ENCODE measurements around the gene DTX2. TPM values are rescaled to one million over a fixed set of nuclear protein-coding genes. Genes with fewer than 3 reads are reported as not detected.
"Not testable (repeated sequence)": the region's sequence is repeated elsewhere in the genome, so short reads cannot be mapped to it uniquely, and the experiment has no call there.

Gene DTX2
- total RNA-seq, 1 experiment from 2014 or later: 27.0 TPM

- POLR2A ChIA-PET (ENCODE audit: unreplicated experiment): no interaction called here
- TF ChIP-seq, protein P1, sequence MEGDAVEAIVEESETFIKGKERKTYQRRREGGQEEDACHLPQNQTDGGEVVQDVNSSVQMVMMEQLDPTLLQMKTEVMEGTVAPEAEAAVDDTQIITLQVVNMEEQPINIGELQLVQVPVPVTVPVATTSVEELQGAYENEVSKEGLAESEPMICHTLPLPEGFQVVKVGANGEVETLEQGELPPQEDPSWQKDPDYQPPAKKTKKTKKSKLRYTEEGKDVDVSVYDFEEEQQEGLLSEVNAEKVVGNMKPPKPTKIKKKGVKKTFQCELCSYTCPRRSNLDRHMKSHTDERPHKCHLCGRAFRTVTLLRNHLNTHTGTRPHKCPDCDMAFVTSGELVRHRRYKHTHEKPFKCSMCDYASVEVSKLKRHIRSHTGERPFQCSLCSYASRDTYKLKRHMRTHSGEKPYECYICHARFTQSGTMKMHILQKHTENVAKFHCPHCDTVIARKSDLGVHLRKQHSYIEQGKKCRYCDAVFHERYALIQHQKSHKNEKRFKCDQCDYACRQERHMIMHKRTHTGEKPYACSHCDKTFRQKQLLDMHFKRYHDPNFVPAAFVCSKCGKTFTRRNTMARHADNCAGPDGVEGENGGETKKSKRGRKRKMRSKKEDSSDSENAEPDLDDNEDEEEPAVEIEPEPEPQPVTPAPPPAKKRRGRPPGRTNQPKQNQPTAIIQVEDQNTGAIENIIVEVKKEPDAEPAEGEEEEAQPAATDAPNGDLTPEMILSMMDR (conservative IDR thresholded peaks at IDR 0.05; ENCODE audit: low read depth, low read length): no peak
- no peak for TF ChIP-seq EZH2phosphoT487 (IDR thresholded peaks at IDR 0.05; ENCODE audit: borderline replicate concordance, low read length)
- H3K36me3 ChIP-seq (ENCODE audit: low read depth, low read length): no peaks in the 10 kb centered on the region
- no peaks in the 10 kb centered on the region for H3K9me2 ChIP-seq (replicated peaks; ENCODE audit: low read length)
- intact Hi-C loops (cut with micrococcal nuclease): no loop called here
- no peaks in the 10 kb centered on the region for H3K27me3 ChIP-seq (ENCODE audit: low read length)
- H2AFZ ChIP-seq (ENCODE audit: low read length): no peak overlapping the region
- ATAC-seq (no peak), DNase-seq (no peak)
- CTCF ChIA-PET: no interaction called here
- H3K27ac ChIP-seq (ENCODE audit: low read length): no peak overlapping the region
- H4K20me1 ChIP-seq (ENCODE audit: low read length): no peaks in the 10 kb centered on the region
- BruUV-seq (replicated peaks): TSS peak; percentile 3
- no peak overlapping the region for H3K9ac ChIP-seq (ENCODE audit: low read length)
- H3K4me3 ChIP-seq (ENCODE audit: low read length): no peak overlapping the region
- no peaks in the 10 kb centered on the region for H3K9me3 ChIP-seq (ENCODE audit: low read length)
- no peaks in the 10 kb centered on the region for H3F3A ChIP-seq (ENCODE audit: low read length, unreplicated experiment)
- H3K4me2 ChIP-seq (ENCODE audit: low read length): no peak overlapping the region
- peaks cover 13% of the 10 kb centered on the region for H3K4me1 ChIP-seq (ENCODE audit: insufficient read depth, low read length)
- no peaks in the 10 kb centered on the region for H3K79me2 ChIP-seq (ENCODE audit: low read length)
Observed at GRCh38 chr7:76507723-76508406, 46.4 kb downstream of the DTX2 start.

GRCh38 chr7:76509931-76510877 is 48.7 kb downstream of the DTX2 start, which contains the start of gene UPK3B:
Gene UPK3B, plus strand, starts transcription at chr7:76510552. Its CDS starts 101 bp downstream, at chr7:76510653.
- Histone ChIP-seq H3K4me2 (ENCODE audit: low read length) (0 out of 2 replicates have a peak within 1 kb of the TSS, but pooled peaks have one; percentile 10), H3K9me3 (ENCODE audit: low read length) (no peaks in the 10 kb centered on the region), H3K4me3 (ENCODE audit: low read length) (no peak within 1 kb of the TSS), H3K36me3 (ENCODE audit: low read depth, low read length) (no peaks in the 10 kb centered on the region), H2AFZ (ENCODE audit: low read length) (no peak within 1 kb of the TSS), H3K9ac (ENCODE audit: low read length) (no peak within 1 kb of the TSS), H4K20me1 (ENCODE audit: low read length) (no peaks in the 10 kb centered on the region), H3K79me2 (ENCODE audit: low read length) (no peaks in the 10 kb centered on the region), H3K4me1 (ENCODE audit: insufficient read depth, low read length) (peaks cover 19% of the 10 kb centered on the region), H3K27ac (ENCODE audit: low read length) (peak within 1 kb of the TSS; percentile 20; the same call in 1 of the 2 replicates), H3F3A (ENCODE audit: low read length, unreplicated experiment) (no peaks in the 10 kb centered on the region), H3K27me3 (ENCODE audit: low read length) (no peaks in the 10 kb centered on the region), H3K9me2 (replicated peaks; ENCODE audit: low read length) (no peaks in the 10 kb centered on the region)
- ATAC-seq (peak; percentile 7), DNase-seq (peak; percentile 33)
- TF ChIP-seq, protein P1 (conservative IDR thresholded peaks at IDR 0.05; ENCODE audit: low read depth, low read length): no peak
- no peak for TF ChIP-seq EZH2phosphoT487 (IDR thresholded peaks at IDR 0.05; ENCODE audit: borderline replicate concordance, low read length)
- BruUV-seq (replicated peaks): no TSS peak
- CTCF ChIA-PET: no interaction called here
- intact Hi-C loops (cut with micrococcal nuclease): no loop called here
- POLR2A ChIA-PET (ENCODE audit: unreplicated experiment): no interaction called here

DNA sequence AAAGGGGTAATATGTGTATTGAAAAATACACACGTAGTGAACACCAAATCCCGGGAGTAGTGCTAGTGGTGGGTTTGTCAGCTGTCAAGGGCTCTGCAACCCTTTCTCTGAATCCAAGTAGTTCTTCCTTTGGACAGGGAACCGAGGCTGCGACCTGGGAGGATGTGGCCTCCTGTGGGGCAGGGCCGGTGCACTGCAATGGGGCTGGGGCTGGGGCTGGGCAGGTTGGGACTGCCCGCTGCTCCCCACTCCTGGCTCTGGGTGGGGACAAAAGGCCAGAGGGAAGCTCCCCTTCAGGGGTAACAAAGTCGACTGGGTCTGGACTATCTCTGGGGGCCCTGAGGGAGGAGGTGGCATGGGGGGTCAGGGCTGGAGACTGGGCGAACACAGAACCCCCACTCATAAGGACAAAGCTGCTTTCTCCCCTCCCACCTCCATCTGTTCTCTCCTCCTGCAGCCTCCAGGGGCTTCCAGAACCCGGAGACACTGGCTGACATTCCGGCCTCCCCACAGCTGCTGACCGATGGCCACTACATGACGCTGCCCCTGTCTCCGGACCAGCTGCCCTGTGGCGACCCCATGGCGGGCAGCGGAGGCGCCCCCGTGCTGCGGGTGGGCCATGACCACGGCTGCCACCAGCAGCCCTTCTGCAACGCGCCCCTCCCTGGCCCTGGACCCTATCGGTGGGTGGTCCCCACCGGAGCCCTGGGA is 49.8 kb downstream of the DTX2 start:
- H3F3A ChIP-seq (ENCODE audit: low read length, unreplicated experiment); H3K27me3 ChIP-seq (ENCODE audit: low read length); H2AFZ ChIP-seq (ENCODE audit: low read length); CTCF ChIA-PET; ATAC-seq; H3K9me3 ChIP-seq (ENCODE audit: low read length); H3K36me3 ChIP-seq (ENCODE audit: low read depth, low read length); H3K4me3 ChIP-seq (ENCODE audit: low read length); POLR2A ChIA-PET (ENCODE audit: unreplicated experiment); H3K27ac ChIP-seq (ENCODE audit: low read length); BruUV-seq (replicated peaks); H3K9me2 ChIP-seq (replicated peaks; ENCODE audit: low read length); H4K20me1 ChIP-seq (ENCODE audit: low read length); DNase-seq; H3K4me2 ChIP-seq (ENCODE audit: low read length); H3K9ac ChIP-seq (ENCODE audit: low read length); H3K79me2 ChIP-seq (ENCODE audit: low read length); intact Hi-C loops (cut with micrococcal nuclease): not testable (repeated sequence)
- H3K4me1 ChIP-seq (ENCODE audit: insufficient read depth, low read length): peaks cover 19% of the 10 kb centered on the region

DNA sequence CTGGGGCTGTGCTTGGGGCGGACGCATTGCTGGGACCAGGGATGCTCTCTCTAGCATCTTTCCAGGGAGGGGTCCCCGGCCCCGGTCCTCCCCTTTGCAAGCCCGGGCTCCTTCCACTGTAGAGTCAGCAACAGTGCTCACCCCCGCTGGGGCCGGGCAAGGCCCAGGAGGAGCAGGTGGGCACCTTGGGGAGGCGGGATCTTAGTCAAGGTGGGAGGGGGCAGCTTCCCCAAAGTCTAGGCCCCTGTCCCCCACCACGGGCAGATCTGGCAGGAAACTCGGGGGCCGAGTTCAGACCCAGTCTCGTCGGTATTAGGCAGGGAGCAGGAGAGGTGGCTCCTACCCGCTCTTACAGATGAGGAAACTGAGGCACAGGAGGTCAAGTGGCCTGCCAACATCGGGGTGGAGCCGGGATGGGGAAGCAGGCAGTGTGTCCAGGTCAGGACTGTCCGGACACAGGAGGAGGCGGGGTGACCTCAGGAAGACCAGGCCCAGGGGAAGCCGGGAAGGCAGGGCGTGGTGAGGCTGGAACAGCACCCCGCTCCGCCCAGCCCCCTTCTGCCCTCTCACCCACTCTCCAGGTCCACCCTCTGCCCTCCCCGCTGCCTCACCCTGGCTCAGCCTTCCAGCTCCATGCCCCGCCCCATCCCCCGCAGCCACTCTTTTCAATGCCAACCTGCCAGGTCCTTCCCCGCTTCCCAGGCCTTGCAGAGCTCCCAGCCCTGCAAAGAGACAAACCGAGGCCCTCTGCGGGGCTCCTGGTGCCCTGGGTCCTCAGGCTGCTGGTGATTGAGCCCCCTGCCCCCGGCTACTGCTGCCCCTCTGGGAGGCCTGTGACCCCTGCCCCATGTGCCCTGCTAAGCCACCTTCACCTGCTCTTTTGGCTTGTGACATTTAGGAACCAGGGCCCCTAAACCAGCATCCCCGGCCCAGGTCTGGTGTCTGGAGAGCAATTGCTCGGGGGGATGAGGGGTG is 50.7 kb downstream of the DTX2 start:
- peak overlapping the region; percentile 48; the same call in 1 of the 2 replicates for H3K4me2 ChIP-seq (ENCODE audit: low read length)
- H2AFZ ChIP-seq (ENCODE audit: low read length); CTCF ChIA-PET; POLR2A ChIA-PET (ENCODE audit: unreplicated experiment); H3K27me3 ChIP-seq (ENCODE audit: low read length); intact Hi-C loops (cut with micrococcal nuclease); DNase-seq; H3K36me3 ChIP-seq (ENCODE audit: low read depth, low read length); H3K4me3 ChIP-seq (ENCODE audit: low read length); H3K9me3 ChIP-seq (ENCODE audit: low read length); H3K79me2 ChIP-seq (ENCODE audit: low read length); H3F3A ChIP-seq (ENCODE audit: low read length, unreplicated experiment); H4K20me1 ChIP-seq (ENCODE audit: low read length); H3K9me2 ChIP-seq (replicated peaks; ENCODE audit: low read length): not testable (repeated sequence)
- peak overlapping the region; percentile 55 for H3K27ac ChIP-seq (ENCODE audit: low read length)
- peaks cover 19% of the 10 kb centered on the region for H3K4me1 ChIP-seq (ENCODE audit: insufficient read depth, low read length)
- peak; percentile 89 for ATAC-seq
- H3K9ac ChIP-seq (ENCODE audit: low read length): peak overlapping the region; percentile 63
- BruUV-seq (replicated peaks): TSS peak; percentile 58
